Astrocyte (in vitro differentiated cells and primary cell): ENCODE results near the gene MBL2. TPM values are rescaled to one million over a fixed set of nuclear protein-coding genes. Genes with fewer than 3 reads are reported as not detected.

Experiments used
- DNase-seq: peaks from one replicate; pipeline ENCODE4 v3.0.0-alpha.2; 2010; ENCODE audit warnings: low read depth
- FAIRE-seq: peaks from 2 replicates; lab custom pipeline; 2011; peaks lifted over from hg19 to GRCh38; lab: Jason Lieb, UNC
- H2AFZ ChIP-seq: 2 replicates; pipeline ENCODE4 v1.6.0; 2012; ENCODE audit warnings: low read depth, low read length, inconsistent platforms
- H3K27ac ChIP-seq: 2 replicates; pipeline ENCODE4 v1.5.1; 2011; ENCODE audit warnings: low read depth, low read length, inconsistent platforms
- H3K27me3 ChIP-seq: 2 replicates; pipeline ENCODE4 v1.6.0; 2011; ENCODE audit warnings: low read length, inconsistent platforms; ENCODE audit not compliant: insufficient read depth
- H3K36me3 ChIP-seq: 2 replicates; pipeline ENCODE4 v1.5.1; 2011; ENCODE audit warnings: low read length, inconsistent platforms; ENCODE audit not compliant: insufficient read depth
- H3K4me1 ChIP-seq: 2 replicates; pipeline ENCODE4 v1.5.1; 2011; ENCODE audit warnings: low read length, inconsistent platforms; ENCODE audit not compliant: insufficient read depth
- H3K4me2 ChIP-seq: 2 replicates; pipeline ENCODE4 v1.6.0; 2012; ENCODE audit warnings: low read length, inconsistent platforms
- H3K4me3 ChIP-seq: 2 replicates; pipeline ENCODE4 v1.5.1; 2011; ENCODE audit warnings: low read depth, mild to moderate bottlenecking, low read length, inconsistent platforms; ENCODE audit not compliant: insufficient read depth
- H3K79me2 ChIP-seq: 2 replicates; pipeline ENCODE4 v1.6.0; 2012; ENCODE audit warnings: mild to moderate bottlenecking, low read length, inconsistent platforms; ENCODE audit not compliant: insufficient read depth
- H3K9ac ChIP-seq: 2 replicates; pipeline ENCODE4 v1.6.0; 2012; ENCODE audit warnings: mild to moderate bottlenecking, low read length, inconsistent platforms
- H3K9me3 ChIP-seq: 2 replicates; pipeline ENCODE4 v1.5.1; 2012; ENCODE audit warnings: low read depth, mild to moderate bottlenecking, low read length, inconsistent platforms; ENCODE audit not compliant: insufficient read depth
- H4K20me1 ChIP-seq: 2 replicates; pipeline ENCODE4 v1.6.0; 2012; ENCODE audit warnings: low read length, inconsistent platforms; ENCODE audit not compliant: insufficient read depth
- H3K27ac Mint-ChIP-seq: one replicate; pipeline ENCODE4 v1.8.0; 2021; ENCODE audit warnings: mild to moderate bottlenecking, mixed read lengths; ENCODE audit not compliant: unreplicated experiment
- H3K27me3 Mint-ChIP-seq: one replicate; pipeline ENCODE4 v1.8.0; 2021; ENCODE audit warnings: low read depth, mixed read lengths; ENCODE audit not compliant: unreplicated experiment
- H3K36me3 Mint-ChIP-seq: one replicate; pipeline ENCODE4 v1.8.0; 2021; ENCODE audit warnings: low read depth, mixed read lengths; ENCODE audit not compliant: unreplicated experiment
- H3K4me1 Mint-ChIP-seq: one replicate; pipeline ENCODE4 v1.8.0; 2021; ENCODE audit warnings: low read depth, mixed read lengths; ENCODE audit not compliant: unreplicated experiment
- H3K4me3 Mint-ChIP-seq: one replicate; pipeline ENCODE4 v1.8.0; 2021; ENCODE audit warnings: mild to moderate bottlenecking, moderate library complexity, mixed read lengths; ENCODE audit not compliant: unreplicated experiment
- H3K9me3 Mint-ChIP-seq: one replicate; pipeline ENCODE4 v1.8.0; 2021; ENCODE audit warnings: mild to moderate bottlenecking, mixed read lengths; ENCODE audit not compliant: unreplicated experiment
- CTCF ChIP-seq: IDR thresholded peaks from 2 replicates; pipeline ENCODE4 v1.5.1; 2011; ENCODE audit warnings: low read depth, mild to moderate bottlenecking, inconsistent platforms, low read length, moderate library complexity; ENCODE audit not compliant: insufficient read depth
- EZH2 ChIP-seq: IDR thresholded peaks from 2 replicates; pipeline ENCODE4 v1.6.1; 2012; ENCODE audit warnings: mild to moderate bottlenecking, low read length, inconsistent platforms; ENCODE audit not compliant: insufficient read depth
- total RNA-seq: library from RNA; stranded (reverse); gene quantifications from 2 replicates; pipeline ENCODE4 v1.2.1, GENCODE V29; 2021

MBL2 gene
- total RNA-seq, 1 donor from 2014 or later = not detected

GRCh38 chr10:52807803-52808202, 35.2 kb upstream of the MBL2 start:
- H3K36me3 Mint-ChIP-seq = no peaks in the 10 kb centered on the region
- no peaks in the 10 kb centered on the region for H3K4me1 Mint-ChIP-seq
- H3K27me3 ChIP-seq = peaks cover 2% of the 10 kb centered on the region

DNA sequence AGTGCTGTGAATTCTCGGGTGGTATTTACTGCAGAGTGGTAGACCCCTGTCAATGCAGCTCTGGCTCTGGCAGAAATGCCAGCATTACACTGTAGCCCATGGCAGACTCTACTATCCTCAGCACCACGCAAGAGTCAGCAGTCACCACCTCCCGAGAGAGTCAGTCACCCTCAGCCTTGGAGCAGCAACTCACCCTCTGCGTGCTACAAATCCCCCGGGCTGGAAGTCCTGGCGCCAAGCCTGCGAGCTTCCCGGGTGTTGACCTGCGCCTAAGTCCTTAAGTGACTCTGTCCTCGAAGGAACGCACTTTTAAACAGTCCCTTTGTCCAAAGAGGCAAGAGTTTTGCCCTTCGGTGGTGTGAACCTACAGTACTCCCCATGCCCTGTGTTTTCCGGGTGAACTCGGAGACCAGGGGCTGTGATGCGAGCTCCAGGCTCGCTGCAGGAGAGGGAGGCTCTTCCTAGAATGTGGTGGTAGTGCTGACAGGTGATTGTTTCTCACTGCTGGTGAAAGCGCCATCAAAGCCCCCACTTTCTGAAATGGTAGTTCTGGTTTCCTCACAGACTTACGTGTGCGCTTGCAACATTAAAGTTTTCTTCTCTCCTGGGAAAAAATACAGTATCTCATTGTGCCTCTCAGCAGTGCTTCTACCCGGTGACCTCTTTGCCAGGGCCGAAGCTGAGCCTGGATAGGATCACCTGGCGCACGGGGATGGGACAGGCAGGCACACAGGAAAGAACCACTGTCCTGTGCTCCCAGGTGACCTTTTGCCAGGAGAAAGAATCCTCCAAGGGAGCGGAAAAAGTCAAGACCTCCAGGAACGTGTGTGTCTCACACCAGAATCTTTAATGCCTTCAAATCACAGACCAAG, 33.1 kb upstream of the MBL2 start:
- H3K9me3 Mint-ChIP-seq = peaks cover 2% of the 10 kb centered on the region
- TF ChIP-seq EZH2 (no peak), CTCF (no peak)
- no peak overlapping the region for H3K27ac Mint-ChIP-seq
- H2AFZ ChIP-seq = no peak overlapping the region
- no peaks in the 10 kb centered on the region for H3K4me1 Mint-ChIP-seq
- no peak overlapping the region for H3K4me3 Mint-ChIP-seq
- peaks cover 2% of the 10 kb centered on the region for H3K27me3 ChIP-seq
- FAIRE-seq (no peak), DNase-seq (no peak)
- H3K4me2 ChIP-seq = no peak overlapping the region
- H3K36me3 ChIP-seq = no peaks in the 10 kb centered on the region
- no peak overlapping the region for H3K27ac ChIP-seq
- H3K4me1 ChIP-seq = no peaks in the 10 kb centered on the region
- H3K79me2 ChIP-seq = no peaks in the 10 kb centered on the region
- no peaks in the 10 kb centered on the region for H3K27me3 Mint-ChIP-seq
- no peaks in the 10 kb centered on the region for H4K20me1 ChIP-seq
- H3K9me3 ChIP-seq = no peaks in the 10 kb centered on the region
- no peaks in the 10 kb centered on the region for H3K36me3 Mint-ChIP-seq
- H3K9ac ChIP-seq = no peak overlapping the region
- H3K4me3 ChIP-seq = no peak overlapping the region

More at GRCh38 chr10:52807803-52808202, 35.2 kb upstream of the MBL2 start:
- H3K27ac Mint-ChIP-seq = no peak overlapping the region
- no peak for DNase-seq
- peaks cover 4% of the 10 kb centered on the region for H3K9me3 Mint-ChIP-seq
- Histone ChIP-seq H3K4me3 (no peak overlapping the region), H3K79me2 (no peaks in the 10 kb centered on the region), H3K36me3 (no peaks in the 10 kb centered on the region), H2AFZ (no peak overlapping the region), H3K9me3 (no peaks in the 10 kb centered on the region), H3K4me2 (no peak overlapping the region), H3K9ac (no peak overlapping the region), H3K4me1 (no peaks in the 10 kb centered on the region), H3K27ac (no peak overlapping the region), H4K20me1 (no peaks in the 10 kb centered on the region)
- no peak overlapping the region for H3K4me3 Mint-ChIP-seq
- no peak for TF ChIP-seq CTCF
- no peak for TF ChIP-seq EZH2
- FAIRE-seq = no peak
- H3K27me3 Mint-ChIP-seq = no peaks in the 10 kb centered on the region

GRCh38 chr10:52801947-52802346, 29.4 kb upstream of the MBL2 start:
- Mint-ChIP-seq H3K36me3 (no peaks in the 10 kb centered on the region), H3K27me3 (no peaks in the 10 kb centered on the region), H3K4me3 (no peak overlapping the region), H3K4me1 (no peaks in the 10 kb centered on the region), H3K27ac (no peak overlapping the region), H3K9me3 (peaks cover 8% of the 10 kb centered on the region)
- no peaks in the 10 kb centered on the region for H3K9me3 ChIP-seq
- H3K9ac ChIP-seq = no peak overlapping the region
- H3K4me1 ChIP-seq = no peaks in the 10 kb centered on the region
- no peaks in the 10 kb centered on the region for H3K79me2 ChIP-seq
- no peak overlapping the region for H3K4me3 ChIP-seq
- no peak overlapping the region for H3K27ac ChIP-seq
- no peak overlapping the region for H2AFZ ChIP-seq
- no peak overlapping the region for H3K4me2 ChIP-seq
- no peaks in the 10 kb centered on the region for H3K36me3 ChIP-seq
- FAIRE-seq (no peak), DNase-seq (peak; percentile 49)
- TF ChIP-seq EZH2 (no peak), CTCF (no peak)
- H4K20me1 ChIP-seq = no peaks in the 10 kb centered on the region
- peaks cover 2% of the 10 kb centered on the region for H3K27me3 ChIP-seq
